ENCODE data around the gene KRTAP10-12.

KRTAP10-12 gene

DNA sequence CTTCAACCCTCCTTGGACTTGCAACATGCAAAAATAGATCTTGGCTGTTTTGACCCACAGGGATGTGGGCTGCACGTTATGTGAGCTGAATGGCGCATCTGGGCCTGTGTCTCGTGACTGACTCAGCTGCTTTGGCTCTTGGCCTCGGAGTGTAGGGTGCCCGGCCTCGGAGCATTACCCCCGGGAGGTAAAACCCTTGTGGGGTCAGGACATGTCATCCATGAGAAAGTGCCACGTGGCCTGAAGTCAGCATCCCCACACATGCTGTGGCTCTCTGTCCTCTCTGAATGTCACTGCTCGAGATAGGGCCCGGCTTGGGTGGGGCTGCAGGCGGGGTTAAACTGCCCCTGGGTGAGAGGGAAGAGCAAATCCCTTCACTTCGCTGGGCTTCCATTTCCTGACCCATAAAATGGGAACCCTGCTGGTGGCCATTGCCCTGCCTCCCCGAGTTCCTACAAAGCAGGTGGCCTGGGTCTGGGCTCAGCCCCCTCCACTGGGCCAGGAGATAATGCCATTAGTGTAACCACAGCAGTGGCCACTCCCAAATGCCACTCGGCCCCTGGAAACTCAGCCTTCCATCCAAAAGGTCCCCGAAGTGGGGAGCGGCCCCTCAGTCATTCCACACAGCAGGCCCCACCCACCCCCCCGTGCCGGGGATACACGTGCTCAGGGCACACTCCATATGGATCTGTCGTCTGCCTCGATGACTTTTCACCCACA lies 37.2 kb downstream of the KRTAP10-12 start:
- no peak for DNase-seq (ENCODE audit: low spot score)

DNA sequence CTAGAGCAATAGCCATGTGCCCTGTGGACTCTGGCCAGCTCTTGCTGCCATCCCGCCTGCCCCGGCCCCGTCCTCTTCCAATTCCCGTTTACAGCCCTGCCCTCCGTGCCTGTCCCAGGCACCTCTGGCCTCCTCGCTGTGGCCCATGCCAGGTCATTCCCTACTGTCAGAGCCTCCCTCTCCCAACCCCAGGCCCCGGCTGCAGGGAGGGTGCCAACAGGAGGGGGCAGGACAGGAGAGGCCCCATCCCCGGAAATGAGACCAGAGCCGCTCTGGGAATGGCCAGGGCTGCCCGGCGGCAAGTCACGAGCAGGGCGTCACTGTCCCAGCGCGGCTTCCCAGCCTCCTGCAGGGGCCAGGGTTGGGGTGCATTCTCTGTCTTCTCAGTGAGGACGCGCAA lies 37.9 kb downstream of the KRTAP10-12 start:
- DNase-seq (ENCODE audit: low spot score), result no peak

DNA sequence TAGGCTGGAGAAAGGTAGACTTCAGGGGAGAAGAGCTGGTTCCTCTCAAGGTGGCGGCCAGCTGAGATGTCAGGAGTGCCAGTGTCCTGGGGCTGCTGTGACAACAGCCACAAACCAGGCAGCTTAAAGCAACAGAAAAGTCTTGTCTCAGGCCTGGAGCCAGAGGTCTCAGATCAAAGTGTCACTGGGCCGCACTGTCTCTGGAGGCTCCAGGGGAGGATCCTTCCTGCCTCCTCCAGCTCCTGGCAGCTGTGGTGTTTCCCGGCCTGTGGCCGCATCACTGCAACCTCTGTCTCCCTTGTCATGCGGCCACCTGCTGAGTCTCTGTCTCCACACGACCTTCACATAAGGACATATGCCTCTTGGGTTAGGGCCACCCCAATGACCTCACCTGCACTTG lies 38.8 kb downstream of the KRTAP10-12 start:
- DNase-seq (ENCODE audit: low spot score), result no peak

DNA sequence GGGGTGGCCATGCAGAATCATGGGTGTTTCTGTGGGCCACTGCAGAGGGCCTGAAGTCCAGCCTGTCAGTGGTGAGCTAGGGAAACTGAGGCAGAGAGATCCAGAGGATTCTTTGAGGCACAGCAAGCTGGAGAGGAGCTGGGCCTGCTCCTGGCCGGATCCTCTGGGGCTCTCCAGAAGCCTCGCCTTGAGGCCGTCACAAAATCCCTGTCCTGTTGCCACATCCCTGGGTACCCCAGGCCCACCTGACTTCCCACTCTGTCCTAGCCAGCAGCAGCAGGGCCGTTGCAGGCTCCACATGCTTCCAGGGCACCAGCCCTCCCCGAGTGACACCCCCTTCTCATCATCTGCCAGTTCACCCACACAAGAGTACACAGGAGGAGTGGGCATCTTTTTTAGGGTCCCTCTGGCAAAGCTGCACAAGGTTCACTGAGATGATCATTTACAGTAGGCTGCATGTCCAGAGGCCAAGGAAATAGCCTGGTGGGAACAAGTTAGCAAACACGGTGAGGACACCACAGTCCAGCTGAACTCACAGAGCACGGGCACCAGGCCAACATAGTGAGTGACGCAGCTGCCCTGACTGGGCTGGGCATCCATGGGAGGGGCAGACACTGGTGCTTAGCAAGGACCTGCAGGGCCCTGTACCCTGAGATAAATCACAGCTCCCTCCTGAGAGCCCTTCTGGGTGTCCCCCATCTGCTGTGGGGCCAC lies 39.5 kb downstream of the KRTAP10-12 start:
- no peak for DNase-seq (ENCODE audit: low spot score)

DNA sequence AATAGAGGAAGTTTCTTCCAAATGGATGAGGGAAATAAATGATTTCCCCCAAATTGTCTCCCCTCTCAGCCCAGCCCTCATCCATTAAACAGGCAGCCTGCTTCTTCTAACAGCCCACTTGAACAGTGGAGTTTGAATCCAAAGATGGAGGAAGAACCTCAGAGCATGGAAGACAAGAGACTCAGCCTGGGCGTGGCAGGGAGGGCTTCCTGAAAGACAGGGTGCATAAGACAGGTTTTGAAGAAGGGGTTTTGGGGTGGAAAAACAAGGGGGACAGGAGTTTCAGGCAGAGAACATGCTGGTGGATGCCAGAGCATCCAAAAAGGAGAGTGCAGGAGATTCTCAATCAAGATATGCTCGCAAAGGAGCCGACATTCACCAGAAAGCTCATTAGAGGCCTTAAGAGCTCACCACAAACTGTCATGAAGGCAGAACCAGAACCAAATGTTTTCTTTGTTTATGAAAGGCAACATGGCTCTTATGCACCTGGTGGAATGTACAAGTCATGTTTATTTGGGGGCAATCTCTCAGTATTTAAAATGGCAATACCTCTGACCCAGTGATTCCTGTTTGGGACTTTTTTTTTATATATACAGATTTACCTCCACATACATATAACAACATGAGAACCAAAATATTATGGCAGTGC lies 40.9 kb downstream of the KRTAP10-12 start:
- no peak for DNase-seq (ENCODE audit: low spot score)

DNA sequence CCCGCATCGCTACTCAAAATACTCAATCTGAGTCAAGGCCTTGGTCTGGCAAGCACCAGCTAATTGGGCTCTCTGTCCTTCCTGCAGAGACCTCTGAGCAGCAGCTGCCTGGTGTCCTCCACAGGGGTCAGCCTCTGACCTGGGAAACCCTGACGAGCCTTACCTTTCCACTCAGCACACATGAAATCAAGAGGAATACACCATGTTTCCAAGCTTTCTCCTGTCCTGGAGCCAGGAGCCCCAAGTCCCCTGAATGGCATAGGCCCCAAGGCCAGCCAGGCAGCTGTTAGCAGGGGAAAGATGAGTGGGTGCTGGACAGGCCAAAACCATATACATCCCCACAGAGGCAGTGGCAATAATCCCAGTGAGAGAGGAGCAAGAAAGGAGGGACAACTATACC lies 41.6 kb downstream of the KRTAP10-12 start:
- no peak for DNase-seq (ENCODE audit: low spot score)

DNA sequence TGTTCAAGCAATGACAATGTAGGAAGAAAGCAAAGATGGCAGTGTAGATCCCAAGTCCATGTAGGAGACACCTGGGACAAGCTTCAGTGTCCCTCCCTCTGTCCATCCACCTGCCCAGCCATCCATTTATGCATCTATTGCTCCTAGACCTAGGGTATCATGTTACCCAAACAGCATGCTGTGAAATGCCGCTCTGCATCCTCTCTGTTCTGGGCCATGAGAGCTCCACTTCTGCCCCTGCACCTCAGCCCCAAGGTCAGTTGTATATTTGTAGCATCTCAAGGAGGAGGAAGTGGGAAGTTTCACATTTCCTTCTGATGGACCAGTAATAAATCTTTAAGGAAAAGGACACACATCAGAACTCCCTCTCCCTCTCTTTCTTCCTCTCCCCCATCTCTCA lies 42.3 kb downstream of the KRTAP10-12 start:
- DNase-seq (ENCODE audit: low spot score), result no peak

DNA sequence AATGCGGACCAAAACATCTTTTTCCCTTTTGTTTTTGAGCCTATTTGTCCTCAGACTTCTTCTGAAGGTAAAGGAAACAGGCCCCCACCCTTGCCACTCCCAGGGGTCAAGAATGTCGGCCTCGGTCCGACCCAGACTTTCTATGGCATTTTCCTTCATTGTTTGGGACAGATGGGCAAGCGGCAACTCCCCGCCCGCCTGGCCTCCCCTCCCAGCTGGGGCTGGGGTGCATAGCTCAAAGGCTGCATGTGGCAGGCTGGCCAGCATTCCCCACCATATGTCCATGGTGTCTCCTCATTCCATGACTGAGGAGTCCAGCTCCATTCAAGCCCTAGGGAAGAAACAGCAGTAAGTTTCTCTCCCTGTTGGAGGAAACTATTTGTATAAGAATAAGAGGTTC lies 43.8 kb downstream of the KRTAP10-12 start:
- DNase-seq (ENCODE audit: low spot score), result no peak

DNA sequence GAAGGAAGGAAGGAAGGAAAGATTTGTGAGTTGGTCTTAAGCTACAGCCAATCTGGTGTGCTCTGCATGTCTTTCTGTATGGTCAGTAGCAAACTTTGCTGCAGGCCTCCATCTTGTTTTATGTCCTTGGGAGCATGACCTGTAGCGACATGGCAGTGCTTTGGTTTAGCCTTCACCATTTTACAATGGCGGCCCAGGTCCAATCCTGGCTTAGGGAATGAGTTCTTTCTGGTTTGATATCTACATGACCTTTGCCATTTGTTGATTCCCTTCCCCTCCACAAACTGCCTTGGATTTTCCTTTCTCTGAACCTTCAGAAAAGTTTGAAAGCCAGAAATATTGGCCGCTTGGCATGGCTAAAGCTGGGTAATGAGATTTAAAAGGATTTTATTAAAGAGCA lies 44.9 kb downstream of the KRTAP10-12 start:
- no peak for DNase-seq (ENCODE audit: low spot score)

DNA sequence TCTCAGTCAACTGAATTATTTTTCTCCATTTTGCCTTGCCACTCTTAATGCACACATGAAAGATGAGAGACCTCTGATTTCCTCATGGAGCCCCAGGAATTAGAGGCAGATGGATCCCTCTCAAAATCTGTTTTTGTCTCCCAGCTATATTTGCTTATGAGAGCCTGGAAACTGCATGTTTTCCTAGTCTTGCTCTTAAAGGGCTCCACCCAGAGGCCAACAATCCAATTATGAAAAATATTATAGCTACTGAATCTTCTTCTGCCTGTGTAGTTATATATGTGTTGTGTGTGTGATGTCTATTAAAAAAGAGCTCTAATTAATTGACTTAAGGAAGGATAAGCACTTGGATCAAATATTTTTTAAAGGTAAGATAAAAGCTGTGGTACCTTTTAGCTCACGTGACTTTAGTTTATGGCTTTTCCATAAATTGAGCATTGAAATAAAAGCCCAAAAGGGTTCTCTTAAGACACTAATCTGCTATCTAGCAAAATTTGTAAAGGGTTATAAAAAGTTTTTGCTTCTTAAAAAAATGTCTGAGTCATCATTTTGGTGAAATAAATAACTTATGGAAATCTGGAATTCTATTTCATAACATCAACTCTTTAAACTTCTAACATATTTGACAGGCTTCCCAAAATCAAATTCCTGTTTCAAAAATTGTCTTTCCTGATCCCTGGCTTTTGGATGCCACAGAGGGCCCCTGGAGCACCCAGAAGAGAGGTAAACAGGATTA lies 45.6 kb downstream of the KRTAP10-12 start:
- DNase-seq (ENCODE audit: low spot score), result no peak
